ENCODE results near the gene TRIO.

The TRIO gene

DNA sequence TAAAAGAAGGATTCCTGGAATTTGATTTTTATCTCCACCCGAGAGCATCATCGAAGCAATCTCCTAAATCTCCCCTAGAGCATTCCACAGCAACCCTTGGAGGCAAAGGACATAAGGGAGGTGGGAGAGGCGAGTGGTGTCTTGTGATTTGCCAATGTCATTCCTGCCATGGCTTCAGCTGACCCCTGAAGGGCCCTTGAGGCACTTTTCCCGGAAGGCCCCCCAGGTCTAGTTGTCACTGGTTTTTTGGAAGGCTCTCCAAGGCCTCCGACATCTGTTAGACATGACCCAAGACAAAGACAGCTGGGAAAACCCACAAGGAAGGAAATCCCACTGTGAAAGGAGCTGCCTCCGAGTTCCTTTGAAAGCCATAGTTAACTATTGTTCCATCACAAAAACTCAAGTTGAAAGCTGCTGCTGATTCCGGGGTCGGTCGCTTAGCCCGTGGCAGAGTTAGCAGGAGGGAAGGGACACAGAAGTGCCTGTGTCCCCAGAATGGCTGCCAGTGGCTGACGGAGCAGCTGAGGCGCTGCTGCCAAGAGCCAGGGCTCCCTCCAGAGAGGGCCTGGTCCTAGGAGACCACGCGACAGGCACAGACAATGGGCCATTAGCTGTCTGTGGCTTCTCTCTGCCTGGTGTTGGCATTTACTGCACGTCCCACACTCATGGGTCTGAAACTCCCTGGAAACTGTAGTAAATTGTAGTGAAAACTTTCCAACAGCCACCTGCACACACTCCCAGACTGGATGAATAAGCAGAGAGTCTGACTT lies 24.4 kb upstream of the TRIO start:
- intact Hi-C loops (cut with DNase I), result no loop called here
- peak; percentile 72 to 96 (median 88) for DNase-seq

DNA sequence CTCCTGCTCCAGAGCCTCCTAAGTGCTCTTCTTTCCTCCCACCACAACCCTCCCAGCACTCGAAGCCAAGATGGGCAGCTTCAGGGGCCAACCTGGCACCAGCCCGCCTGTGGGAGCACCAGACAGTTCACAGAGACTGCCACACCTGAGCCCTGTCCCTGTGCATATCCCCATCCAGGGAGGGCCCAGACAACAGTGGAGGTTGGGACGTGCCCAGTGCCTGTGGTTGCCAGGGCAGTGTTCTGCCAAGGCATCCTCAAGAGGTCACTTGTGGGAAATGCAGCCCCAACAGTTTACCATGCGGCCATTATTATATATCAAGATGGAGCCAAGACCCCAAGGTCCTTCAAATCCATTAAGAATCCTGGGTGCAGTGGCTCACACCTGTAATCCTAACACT lies 23.0 kb upstream of the TRIO start:
- DNase-seq, result no peak
- intact Hi-C loops (cut with DNase I), result no loop called here

DNA sequence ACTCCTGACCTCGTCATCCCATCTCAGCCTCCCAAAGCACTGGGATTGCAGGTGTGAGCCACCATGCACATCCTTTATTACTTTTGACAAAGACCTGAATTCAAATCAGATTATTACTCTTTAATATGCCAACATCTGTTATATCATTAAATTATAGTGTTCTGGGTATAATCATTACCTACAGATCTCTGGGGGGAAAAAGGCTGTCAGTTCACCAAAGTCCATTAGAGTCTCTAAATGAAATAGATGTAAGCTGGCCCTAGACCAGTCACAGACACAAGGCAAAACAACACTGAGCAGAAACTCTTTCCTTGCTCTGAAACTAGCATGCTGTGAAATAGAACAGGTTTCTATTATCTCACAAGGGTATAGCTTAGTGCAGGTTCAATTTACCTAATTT lies 21.6 kb upstream of the TRIO start:
- no peak for DNase-seq
- intact Hi-C loops (cut with DNase I), result no loop called here

DNA sequence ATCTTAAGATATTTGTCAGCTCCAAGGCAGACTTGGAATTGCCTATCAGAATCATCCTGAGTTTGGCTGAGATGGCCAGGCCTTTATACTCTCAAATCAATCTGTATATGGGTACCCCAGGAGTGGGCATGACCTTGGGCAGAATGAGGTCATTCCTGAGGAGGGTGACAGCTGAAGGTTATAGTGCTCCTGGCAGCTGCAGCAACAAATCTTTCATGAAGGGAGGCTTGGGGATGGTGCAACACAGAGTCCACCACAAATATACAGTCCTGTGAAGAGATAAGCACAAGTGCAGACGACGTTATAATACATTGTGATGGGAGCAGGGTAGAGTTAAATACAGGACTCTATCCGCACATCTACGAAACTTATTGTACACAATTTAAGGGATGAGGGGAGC lies 21.1 kb upstream of the TRIO start:
- intact Hi-C loops (cut with DNase I), result no loop called here
- no peak for DNase-seq

DNA sequence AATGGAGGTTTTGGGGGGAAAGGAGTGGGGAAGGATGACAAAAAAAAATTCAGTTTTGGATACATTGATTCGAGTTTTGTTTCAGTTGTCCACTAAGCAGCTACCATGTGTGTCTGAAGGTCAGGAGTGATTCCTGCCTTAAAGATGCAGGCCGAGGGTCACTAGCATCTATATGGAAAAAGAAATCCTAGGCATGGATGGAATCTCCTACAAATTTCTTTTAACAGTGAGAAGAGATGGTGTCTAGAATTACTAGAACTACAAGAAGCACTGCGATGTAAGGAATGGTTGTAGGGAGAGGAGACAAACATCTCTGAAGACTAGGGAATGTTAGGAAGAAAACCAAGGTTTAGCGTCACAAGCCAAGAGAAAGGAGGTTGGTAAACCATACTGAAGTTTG lies 19.6 kb upstream of the TRIO start:
- intact Hi-C loops (cut with DNase I), result no loop called here
- DNase-seq, result no peak

DNA sequence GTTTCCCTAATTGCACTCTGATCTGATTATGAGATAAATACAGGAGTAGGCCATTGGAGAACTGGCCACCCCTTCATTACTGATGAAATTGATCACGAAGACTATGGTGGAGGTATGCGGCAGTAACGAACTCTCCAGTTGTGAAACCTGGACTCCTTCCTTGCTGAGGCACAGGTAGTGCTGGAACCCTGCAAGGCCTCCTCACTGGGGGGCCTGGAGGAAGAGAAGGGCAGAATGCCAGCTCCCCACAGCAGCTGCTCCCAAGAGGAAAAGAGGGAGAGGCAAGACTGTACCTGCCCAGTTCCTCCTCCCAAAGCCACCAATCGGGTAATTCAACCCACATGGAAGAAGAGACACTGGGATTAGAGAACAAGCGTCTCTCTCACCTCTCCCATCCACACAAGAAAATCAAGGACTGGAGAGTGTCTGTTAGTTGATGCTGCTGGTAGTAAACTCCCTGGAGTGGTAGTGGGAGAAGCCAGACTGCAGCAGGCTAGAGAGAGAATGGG lies 19.1 kb upstream of the TRIO start:
- no peak for DNase-seq
- intact Hi-C loops (cut with DNase I), result no loop called here

DNA sequence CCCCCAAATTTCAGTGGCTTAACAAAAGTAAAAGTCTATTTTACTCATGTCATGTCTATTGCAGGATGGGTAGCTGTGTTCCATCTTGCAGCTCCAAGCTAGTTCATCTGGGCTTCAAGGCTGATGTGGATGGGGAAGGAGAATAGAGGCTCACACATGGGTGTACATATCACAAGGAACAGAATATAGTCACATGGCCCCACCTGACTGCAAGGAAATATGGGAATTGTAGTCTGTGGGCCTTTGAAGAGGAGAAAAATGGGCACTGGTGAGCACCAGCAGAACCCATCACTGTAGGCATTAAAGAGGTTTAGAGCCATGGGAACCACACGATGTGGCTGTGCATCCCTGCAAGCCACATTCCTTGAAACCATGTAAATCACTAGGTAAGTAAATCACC lies 17.9 kb upstream of the TRIO start:
- intact Hi-C loops (cut with DNase I), result no loop called here

DNA sequence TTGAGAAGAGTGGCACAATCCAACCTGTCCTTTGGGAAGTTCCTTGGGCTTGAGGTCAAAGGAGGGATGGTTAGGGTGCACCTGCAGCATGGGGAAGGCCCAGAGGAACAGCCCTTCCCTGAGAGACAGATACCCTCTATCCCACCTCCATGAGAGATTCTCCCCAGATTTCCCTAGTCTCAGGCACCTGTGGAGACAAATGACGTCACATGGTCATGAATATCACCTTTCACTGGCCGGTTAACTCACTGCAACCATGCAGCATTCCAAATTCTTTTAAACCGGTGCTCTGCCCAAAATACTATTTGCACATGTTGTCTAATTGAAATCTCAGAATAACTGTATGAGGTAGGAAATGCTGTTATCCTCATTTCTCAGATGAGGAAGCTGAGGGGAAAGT lies 15.6 kb upstream of the TRIO start:
- intact Hi-C loops (cut with DNase I), result no loop called here
- no peak for DNase-seq

More for the DNA sequence above, 17.9 kb upstream of the TRIO start:
- DNase-seq, result no peak

DNA sequence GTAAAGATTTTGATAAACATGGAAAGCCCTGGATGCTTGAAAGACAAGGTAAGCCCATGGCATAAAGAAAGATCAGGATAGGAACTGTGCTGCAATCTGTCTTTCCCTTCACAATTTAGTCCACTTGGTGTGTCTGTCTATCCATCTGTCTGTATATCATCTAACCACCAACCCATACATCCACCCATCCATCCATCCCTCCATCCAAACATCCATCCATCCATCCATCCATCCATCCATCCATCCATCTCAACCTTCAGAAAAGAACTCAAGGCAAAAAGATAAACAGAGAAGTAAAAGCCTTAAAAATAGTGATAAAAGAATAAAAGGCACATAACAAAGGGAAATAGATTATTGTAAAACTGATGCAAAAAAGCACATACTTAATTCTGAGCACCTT lies 15.1 kb upstream of the TRIO start:
- no peak for DNase-seq
- intact Hi-C loops (cut with DNase I), result no loop called here

DNA sequence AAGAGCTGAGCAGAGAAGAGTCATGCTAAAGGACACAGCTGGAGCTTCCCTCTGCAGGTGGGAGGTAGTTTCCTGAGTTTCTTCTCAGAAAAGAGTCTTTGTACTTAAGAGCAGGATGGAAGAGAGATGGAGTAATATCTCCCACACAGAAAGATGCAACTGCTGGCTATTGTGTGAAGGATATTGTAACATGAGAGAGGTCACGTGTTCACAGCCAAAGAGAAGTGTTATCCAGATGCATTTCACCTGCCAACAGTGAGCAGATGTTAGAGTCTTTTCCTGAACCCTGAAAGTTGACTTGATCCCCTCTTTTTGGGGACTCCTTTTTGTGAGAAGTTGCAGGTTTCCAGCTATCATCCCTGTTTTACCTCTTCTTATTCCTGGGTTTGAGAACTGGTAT lies 14.0 kb upstream of the TRIO start:
- intact Hi-C loops (cut with DNase I), result no loop called here
- no peak for DNase-seq

DNA sequence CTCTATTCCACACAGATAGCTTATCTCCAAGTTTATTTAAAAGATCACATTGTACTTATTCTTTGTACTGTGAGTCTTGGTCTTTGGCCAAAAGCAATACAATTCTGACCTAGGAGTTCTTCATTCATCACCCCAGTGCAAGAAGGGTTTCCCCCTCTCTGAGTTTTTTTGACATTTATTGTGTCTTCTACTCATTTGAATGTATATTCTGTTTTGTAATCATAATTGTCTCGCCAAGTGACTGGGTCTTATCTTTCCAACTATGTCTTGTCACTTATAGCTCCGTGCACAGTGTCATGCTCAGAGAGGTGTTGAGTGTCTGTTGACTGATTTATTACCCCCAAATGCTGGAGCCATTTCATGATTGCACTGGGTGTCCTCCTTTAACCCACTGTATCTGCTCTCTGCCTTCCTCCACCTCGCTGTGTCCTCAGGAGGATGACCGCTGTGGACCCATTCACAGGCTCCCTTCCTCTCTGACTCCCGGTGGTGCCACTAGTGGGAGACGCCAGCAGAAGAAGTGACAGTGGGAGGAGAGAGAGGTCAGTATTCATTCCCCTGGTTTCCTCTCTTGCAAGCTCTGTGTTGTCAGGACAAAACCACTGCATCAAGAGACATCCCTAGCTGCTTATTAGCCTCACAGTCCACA lies 11.2 kb upstream of the TRIO start:
- intact Hi-C loops (cut with DNase I), result no loop called here
- DNase-seq, result no peak

DNA sequence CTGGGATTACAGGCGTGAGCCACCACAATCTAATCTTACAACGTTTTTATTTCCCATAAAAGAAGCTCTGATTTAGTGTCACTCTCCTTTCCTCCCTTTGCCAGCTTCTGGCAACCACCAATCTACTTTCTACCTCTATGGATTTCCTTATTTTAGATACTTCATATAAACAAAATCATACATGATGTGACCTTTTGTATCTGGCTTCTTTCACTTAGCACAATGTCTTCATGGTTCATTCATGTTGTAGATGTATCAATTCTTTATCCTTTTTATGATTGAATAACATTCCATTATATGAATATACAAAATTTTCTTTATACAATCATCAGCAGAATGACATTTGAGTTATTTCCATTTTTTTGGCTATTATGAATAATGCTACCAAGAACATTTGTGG lies 9.7 kb upstream of the TRIO start:
- DNase-seq, result no peak
- intact Hi-C loops (cut with DNase I), result no loop called here

DNA sequence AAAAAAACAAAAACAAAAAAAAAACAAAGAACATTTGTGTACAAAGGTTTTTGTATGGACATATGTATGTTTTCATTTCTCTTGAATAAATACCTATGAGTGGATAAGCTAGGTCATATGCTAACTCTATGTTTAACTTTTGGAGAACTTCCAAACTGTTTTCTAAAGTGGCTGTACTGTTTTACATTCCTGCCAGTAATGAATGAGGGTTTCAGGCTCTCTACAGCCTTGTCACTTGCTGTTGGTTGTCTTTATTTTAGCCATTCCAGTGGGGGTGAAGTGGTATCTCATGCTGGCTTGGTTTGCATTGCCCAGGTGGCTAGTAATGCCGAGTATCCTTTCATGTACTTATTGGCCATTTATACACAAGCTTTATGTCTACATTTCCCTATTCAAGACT lies 9.1 kb upstream of the TRIO start:
- intact Hi-C loops (cut with DNase I), result no loop called here

DNA sequence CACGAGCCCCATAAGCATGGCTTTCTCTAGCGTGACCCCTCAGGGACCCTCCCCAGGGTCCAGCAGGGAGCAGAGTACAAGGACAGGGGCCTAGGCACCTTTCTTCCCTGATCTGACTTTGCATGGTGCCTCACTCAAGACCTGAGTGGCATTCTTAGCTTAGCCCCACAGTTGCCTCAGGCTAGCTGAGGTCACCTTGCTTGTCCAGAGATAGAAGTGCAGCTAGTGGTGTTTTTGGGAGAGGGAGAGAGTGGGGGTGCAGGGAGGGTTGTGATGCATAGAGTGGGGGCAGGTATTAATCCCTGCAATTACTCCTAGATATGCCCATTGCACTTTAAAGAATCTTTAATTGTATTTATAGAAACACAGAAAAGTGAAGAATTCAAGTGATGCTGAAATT lies 8.4 kb upstream of the TRIO start:
- DNase-seq, result no peak
- intact Hi-C loops (cut with DNase I), result no loop called here

More for the DNA sequence above, 9.1 kb upstream of the TRIO start:
- DNase-seq, result no peak

DNA sequence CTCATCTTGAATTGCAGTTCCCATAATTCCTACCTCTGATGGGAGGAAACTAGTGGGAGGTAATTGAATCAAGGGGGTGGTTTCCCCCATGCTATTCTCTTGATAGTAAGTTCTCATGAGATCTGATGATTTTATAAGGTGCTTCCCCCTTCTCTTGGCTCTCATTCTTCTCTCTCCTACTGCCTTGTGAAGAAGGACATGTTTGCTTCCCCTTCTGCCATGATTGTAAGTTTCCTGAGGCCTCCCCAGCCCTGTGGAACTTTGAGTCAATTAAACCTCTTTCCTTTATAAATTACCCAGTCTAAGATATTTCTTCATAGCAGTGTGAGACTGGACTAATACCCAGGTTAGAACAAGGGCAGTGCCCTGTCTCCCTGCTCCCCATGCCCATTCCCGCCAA lies 7.5 kb upstream of the TRIO start:
- intact Hi-C loops (cut with DNase I), result no loop called here
- no peak for DNase-seq

DNA sequence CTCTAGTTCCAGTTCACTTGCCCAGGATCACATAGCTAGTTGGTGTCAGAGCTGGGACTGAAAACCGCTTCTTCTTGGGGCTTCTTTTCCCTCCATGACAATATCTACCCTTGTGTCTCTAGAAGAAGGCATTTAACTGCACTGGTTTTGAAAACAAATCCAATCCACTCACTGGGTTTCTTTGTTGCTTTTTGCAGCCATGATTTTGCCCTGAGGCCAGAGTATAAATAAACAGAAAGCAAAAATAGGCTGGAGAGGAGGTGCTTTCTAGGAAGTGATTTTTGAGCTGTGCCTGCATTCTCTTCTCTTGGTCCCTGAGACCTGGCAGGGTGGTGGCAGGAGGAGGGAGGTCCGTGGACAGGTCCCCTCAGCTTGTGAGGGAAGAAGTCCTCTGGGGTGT lies 6.9 kb upstream of the TRIO start:
- DNase-seq, result no peak
- intact Hi-C loops (cut with DNase I), result no loop called here

DNA sequence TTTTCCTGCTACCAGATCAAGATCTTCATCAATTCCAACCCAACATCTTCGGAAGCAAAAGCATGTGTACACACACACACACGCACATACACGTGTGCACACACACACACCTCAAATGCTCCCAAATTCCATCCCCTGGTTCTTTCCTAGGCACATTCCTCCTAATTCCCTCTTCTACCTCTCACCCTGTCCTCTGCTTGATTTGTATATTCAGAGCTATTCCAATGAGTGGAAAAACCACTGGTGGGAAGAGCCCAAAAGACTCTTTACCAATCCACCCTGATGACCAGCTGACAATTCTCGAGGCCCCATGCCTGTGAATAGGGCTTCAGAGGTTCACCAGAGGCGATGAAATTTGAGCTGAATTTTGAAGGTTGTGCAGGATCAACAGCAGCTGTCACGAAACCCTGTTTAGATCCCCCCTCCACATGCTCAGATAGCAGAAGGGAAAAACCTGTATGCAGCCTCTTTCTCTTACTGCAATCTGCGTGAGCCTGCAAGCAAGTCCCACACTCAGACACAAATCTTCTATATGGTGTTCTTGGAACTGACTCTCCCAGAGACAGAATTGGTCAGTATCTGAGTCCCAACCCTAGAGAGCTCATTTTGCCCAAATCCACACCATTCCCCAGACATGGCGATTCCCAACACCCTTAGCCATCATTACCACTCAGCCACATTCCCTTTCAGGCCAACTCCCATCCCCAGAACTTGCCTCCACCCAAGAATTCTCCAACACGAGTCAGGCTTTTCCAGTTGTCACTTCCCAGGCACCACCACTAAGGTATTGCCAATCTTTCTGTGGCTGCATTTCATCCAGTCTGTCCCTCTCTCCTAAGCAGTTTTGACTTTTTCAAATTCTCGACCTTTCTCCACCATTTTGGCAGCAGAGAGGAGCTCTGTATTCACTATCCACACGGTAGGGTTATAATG lies 4.3 kb upstream of the TRIO start:
- DNase-seq, result no peak
- intact Hi-C loops (cut with DNase I), result no loop called here

DNA sequence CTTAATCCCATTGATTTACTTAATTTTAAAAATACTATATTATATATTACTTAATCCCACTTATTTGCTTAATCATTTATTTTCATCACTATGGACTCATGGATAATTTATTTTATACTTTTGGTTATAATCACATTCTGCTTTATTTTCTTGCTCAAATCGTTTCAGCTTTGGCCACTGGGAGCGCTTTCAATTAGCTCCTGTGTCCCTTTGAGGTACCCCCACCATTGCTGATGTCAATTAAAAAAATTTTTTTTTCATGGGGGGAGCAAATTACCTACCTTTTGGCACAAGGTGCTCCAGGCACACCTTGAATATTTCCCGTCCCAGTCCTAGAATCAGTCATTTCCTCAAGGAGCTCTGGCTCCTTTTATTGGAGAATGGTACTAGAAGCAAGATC lies 1.4 kb upstream of the TRIO start:
- no peak for DNase-seq
- intact Hi-C loops (cut with DNase I), result loop anchor here (2.0 to 10.0 kb wide), 2 partner anchors 131 to 523 kb away; partner anchors contain the start of gene OTULIN

DNA sequence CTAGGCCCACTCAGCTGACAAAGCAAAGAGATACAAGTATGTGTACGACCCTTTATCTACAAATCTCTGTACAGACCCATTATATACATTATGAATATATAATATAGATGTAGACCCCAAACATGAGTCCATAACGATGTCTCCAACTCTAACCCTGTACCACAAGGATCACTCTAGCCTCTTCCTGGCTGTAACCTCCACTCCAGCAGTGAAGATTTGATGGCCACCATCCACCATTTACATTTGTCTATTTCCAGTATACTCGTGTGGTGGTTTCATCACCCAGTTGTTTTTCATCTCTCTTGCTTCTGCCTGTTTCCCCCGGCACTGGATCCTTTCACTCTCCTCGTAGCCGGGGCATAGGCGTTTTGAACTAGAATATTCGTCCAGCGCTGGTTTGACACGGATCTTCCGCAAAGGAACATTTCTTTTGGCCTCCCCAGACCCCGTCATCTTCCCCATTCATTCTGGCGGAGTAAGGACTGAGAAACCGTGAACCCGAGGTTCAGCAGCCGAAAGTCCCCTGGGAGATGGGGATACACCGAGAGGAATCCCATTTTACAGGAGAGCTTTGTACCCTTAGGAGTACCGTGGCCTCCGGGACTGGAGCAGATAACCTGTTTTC lies 828 bp upstream of the TRIO start:
- intact Hi-C loops (cut with DNase I), result loop anchor here (2.0 to 10.0 kb wide), 2 partner anchors 132 to 522 kb away; partner anchors contain the start of gene OTULIN
- DNase-seq, result peak in 8 of 42 donors; percentile 7 to 48 (median 14)
